Activated CD4-positive, alpha-beta T cell treated with anti-CD3 and anti-CD28 coated beads for 4 hours (primary cell): ENCODE data around the gene FAH.
A peak's percentile ranks its signal among the peaks of the same experiment; 100 is the strongest.
"Not testable (repeated sequence)": the region's sequence is repeated elsewhere in the genome, so short reads cannot be mapped to it uniquely, and the experiment has no call there.

Experiments used
- DNase-seq, 2 donors: peaks; one replicate each; pipeline ENCODE4 v3.0.0-alpha.2; 2020

Gene FAH

GRCh38 chr15:80152180-80152895 lies 461 bp upstream of the FAH start:
- DNase-seq, result peak; percentile 88 to 90

- DNase-seq, result no peak
These were observed 1.1 kb downstream of the FAH start for GRCh38 chr15:80153900-80154299.

DNA sequence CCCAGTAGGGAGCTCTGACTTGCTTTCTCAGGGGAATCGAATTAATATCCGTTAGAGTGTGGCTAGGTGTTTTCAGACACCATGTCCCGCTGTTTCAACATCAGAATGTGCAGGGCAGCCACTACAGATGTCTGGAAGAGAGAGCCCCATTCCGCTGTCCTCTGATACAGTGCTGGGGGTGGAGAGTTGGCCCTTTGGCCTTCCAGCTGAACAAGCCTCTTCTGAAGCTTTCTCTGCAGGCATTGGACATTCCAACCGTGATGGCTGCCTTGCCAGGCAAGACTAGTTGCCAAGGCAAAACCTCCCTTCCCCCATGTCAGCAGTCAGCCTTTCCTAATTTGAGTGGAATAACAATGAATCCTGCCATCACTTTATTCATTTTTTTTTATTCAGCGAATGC lies 1.5 kb downstream of the FAH start:
- DNase-seq, result no peak

GRCh38 chr15:80155001-80155377 lies 2.2 kb downstream of the FAH start:
- no peak for DNase-seq

DNA sequence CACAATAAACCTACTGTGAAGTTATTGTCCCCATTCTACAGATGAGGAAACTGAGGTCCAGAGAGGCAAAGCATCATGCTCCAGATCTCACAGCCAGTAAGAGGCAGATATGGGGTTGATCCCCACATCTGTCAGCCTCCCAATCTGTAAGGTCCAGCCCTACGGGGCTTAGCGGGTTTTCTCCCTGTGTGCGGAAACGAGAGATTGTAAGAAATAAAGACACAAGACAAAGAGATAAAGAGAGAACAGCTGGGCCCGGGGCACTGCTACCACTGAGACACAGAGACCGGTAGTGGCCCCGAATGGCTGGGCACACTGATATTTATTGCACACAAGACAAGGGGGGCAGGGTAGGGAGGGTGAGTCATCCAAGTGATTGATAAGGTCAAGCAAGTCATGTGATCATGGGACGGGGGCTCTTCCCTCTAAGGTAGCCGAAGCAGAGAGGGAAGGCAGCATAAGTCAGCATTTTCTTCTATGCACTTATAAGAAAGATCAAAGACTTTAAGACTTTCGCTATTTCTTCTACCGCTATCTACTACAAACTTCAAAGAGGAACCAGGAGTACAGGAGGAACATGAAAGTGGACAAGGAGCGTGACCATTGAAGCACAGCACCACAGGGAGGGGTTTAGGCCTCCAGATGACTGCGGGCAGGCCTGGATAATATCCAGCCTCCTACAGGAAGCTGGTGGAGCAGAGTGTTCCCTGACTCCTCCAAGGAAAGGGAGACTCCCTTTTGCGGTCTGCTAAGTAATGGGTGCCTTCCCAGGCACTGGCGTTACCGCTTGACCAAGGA lies 2.8 kb downstream of the FAH start:
- not testable (repeated sequence) for DNase-seq

DNA sequence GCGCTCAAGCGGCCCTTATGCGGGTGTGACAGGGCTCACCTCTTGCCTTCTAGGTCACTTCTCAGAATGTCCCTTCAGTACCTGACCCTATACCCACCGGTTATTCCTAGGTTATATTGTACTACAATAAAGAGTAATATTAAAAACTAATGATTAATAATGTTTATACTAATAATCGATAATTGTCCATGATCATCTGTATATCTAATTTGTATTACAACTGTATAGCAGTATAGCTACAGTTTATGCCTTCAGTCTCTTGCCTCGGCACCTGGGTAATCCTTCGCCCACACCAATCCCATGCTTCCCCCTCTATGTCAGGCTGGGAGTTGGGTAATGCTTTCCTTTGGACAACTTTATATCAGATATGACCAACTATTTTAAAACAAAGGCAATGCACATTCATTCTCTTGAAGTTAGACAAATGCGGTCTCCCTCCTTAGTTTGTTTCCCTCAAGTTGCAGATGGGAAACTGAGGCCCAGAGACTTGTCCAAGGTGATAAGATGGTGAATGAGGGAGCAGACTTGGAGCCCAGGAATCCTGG lies 3.4 kb downstream of the FAH start:
- no peak for DNase-seq

DNA sequence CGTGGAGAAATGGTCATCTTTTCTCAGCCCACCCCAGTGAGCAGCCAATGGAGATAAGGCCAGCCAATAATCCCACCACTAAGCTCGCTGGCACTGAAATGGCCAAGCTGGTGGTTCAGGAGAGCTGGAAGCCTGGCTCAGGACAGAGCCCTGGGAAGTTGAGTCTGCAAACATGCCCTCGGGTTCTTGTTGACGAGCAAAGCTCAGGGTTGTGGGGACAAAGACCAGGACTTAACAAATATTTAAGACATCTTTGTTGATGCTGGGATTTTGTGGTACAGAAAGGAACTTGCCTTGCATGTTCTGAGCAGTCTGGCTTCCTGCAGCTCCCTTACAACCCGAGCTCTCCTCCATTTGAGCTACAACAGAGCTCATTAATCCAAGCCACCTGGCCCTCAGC lies 4.4 kb downstream of the FAH start:
- no peak for DNase-seq

- DNase-seq, result no peak
These were observed 6.5 kb downstream of the FAH start for GRCh38 chr15:80159301-80159700.

GRCh38 chr15:80159811-80160569 lies 7.2 kb downstream of the FAH start:
- DNase-seq, result no peak

GRCh38 chr15:80160570-80161156 lies 7.9 kb downstream of the FAH start:
- no peak for DNase-seq

- DNase-seq, result no peak
These were observed 8.7 kb downstream of the FAH start for GRCh38 chr15:80161468-80162016.

DNA sequence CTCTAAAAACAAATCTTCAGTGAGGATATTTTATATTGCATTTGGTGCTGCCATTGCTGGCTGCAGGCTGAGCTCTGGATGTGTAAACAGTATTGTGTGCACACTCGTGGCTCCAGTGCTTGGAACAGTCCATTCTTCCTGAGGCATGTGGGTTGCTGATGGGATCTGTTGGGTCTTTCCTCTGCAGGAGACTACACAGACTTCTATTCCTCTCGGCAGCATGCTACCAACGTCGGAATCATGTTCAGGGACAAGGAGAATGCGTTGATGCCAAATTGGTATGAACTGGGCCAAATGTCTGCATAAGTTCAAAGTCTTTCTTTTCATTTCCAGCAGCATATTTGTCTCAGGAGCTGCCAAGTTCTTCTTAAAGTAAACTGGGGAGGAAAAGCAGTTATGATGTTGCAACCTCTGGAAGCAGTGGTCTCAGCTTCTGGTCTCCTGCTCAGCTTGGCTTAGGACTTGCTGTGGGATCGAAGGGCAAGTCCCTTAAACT lies 9.3 kb downstream of the FAH start:
- DNase-seq, result no peak

DNA sequence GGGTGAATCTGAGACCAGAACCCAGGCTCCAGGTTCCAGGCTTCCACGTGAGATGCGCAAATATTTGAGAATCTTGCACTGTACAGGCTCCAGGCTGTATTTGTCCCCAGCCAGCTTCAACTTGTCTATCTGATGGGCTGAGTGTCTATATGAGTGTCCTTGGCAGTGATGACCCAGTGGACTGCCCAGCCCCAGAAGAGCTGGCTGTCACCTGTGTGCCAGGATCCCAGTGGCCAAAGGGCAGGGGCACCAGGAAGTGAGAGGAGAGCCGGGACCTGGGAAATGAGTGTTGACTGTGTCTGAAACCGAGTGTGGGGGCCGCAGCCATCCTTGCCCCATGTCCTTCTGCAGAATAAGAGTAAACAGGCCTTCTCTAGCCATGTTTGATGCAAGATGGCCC lies 10.4 kb downstream of the FAH start:
- no peak for DNase-seq

DNA sequence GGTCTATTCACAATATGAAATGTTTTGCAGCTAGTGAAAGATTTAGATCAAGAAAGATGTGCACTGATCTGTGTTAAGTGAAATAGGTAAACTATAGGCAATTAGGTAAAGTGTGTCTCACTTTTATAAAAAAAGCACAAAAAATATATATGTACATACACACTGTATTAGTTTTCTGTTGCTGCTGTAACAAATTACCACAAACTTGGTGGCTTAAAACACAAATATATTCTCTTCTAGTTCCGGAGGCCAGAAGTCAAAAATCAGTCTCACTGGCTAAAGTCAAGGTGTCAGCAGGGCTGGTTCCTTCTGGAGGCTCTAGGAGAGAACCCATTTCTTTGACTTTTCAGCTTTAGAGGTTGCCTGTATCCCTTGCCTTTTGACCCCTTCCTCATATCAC lies 11.1 kb downstream of the FAH start:
- DNase-seq, result no peak

GRCh38 chr15:80167936-80168335 lies 15.1 kb downstream of the FAH start:
- no peak for DNase-seq

DNA sequence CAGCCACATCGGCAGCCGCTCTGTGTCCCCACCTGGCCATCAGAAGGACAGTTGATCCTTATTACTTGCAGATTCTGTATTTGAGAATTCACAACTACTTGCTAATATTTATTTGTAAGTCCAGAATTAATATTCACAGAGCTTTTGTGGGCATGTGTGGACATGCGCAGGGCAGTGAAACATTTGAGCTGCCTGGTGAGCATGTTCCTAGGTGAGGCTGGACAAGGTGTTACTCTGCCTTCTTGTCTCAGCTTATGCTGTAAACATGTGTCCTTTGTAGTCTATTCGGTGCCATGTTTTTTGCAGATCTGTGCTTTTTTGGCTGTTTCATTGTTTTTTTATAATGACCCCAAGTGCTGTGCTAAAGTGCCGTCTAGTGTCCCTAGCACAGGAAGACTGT lies 15.6 kb downstream of the FAH start:
- no peak for DNase-seq

- DNase-seq, result no peak
These were observed 17.1 kb downstream of the FAH start for GRCh38 chr15:80169768-80170357.

GRCh38 chr15:80170596-80170995 lies 17.8 kb downstream of the FAH start:
- no peak for DNase-seq

- DNase-seq, result no peak
These were observed 19.0 kb downstream of the FAH start for GRCh38 chr15:80171787-80172186.

- no peak for DNase-seq
These were observed 19.6 kb downstream of the FAH start for GRCh38 chr15:80172401-80172800.

DNA sequence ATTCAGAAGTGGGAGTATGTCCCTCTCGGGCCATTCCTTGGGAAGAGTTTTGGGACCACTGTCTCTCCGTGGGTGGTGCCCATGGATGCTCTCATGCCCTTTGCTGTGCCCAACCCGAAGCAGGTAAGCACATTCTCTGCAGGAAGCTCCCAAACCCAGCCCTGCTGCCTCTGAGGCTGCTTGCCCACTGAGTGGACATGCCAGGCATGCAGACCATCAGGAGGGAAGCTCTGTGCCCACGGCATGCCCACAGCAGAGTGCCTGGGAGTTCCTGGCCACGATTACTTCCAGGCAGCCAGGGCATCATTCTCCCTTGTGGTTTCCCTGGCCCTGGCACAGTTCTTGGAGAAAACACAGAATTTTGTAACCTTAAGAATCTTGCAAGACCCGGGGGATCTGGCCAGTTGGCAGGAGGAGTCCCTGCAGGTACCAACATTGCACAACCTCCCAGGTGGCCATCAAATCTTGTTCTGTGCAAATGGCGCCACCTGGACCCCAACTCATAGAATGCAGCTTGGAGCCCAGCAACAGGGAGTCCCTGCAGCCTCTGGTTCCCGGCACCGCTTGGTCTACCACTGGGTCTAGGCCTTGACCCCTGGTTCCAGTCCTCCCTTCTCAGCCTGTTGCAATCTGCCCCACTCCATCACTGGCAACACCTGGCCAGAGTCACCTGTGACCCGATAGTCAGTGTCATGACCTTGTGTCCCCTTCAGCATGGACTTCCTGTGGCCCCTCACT lies 20.4 kb downstream of the FAH start:
- DNase-seq, result peak; percentile 61 to 72
